ENCODE measurements around the gene SCN2B. TPM values are rescaled to one million over a fixed set of nuclear protein-coding genes. Genes with fewer than 3 reads are reported as not detected.

SCN2B gene
- 1 to 10 TPM in 1 of 6 donors, under 1 TPM in 3, not detected in 2; 0.22 to 2.4 (median 0.32) TPM for total RNA-seq

- Histone ChIP-seq H3K4me1 (peaks cover 6 to 21% (median 15%) of the 10 kb centered on the region in 4 donors), H3K27ac (peak within 1 kb of the TSS in 2 of 4 donors; percentile 23 to 26), H3K36me3 (no peaks in the 10 kb centered on the region), H3K27me3 (peaks cover 0 to 2% (median 0%) of the 10 kb centered on the region in 4 donors), H3K4me3 (peak within 1 kb of the TSS in 3 of 4 donors; percentile 23 to 36 (median 33)), H3K9me3 (no peaks in the 10 kb centered on the region)
- ATAC-seq (ENCODE audit: low FRiP score in 2 of 2) (peak in 1 of 2 donors; percentile 43), DNase-seq (no peak)
- no peak for TF ChIP-seq POLR2AphosphoS5 (IDR thresholded peaks at IDR 0.05)
- TF ChIP-seq EP300 (IDR thresholded peaks at IDR 0.05), result no peak
- TF ChIP-seq POLR2A (IDR thresholded peaks at IDR 0.05), result no peak
- WGBS, 2 donors, result 28 to 39% methylated on average over 14 of the region's 14 CpGs
Measured at GRCh38 chr11:118175993-118176777, at the start of gene SCN2B. TSS of gene SCN2B (minus strand) at chr11:118176639. CDS start at chr11:118176431, 208 bp downstream.

GRCh38 chr11:118224511-118225188 is 48.2 kb upstream of the SCN2B start, which contains the start of gene JAML:
TSS of gene JAML (minus strand) at chr11:118225011. CDS start at chr11:118214866, 10,145 bp downstream.
- Histone ChIP-seq H3K27me3 (no peaks in the 10 kb centered on the region), H3K4me1 (peaks cover 5 to 15% (median 14%) of the 10 kb centered on the region in 4 donors), H3K27ac (peak within 1 kb of the TSS; percentile 30 to 79 (median 62)), H3K4me3 (peak within 1 kb of the TSS in 3 of 4 donors; percentile 17 to 44 (median 27)), H3K36me3 (peaks cover 0 to 3% (median 0%) of the 10 kb centered on the region in 4 donors), H3K9me3 (no peaks in the 10 kb centered on the region)
- TF ChIP-seq POLR2A (IDR thresholded peaks at IDR 0.05) (peak in 1 of 4 donors; percentile 67), CTCF (IDR thresholded peaks at IDR 0.05) (no peak), POLR2AphosphoS5 (IDR thresholded peaks at IDR 0.05) (peak; percentile 18 to 19), EP300 (IDR thresholded peaks at IDR 0.05) (no peak)
- ATAC-seq (ENCODE audit: low FRiP score in 2 of 2) (peak; percentile 68 to 71), DNase-seq (no peak)
- 47 to 62% methylated on average over 6 of the region's 6 CpGs for WGBS, 2 donors

- no peaks in the 10 kb centered on the region for H3K9me3 ChIP-seq
- H3K4me3 ChIP-seq, result peak overlapping the region in 3 of 4 donors; percentile 17 to 44 (median 27)
- peak overlapping the region; percentile 30 to 79 (median 62) for H3K27ac ChIP-seq
- peaks cover 0 to 15% (median 9%) of the 10 kb centered on the region in 4 donors for H3K4me1 ChIP-seq
- no peaks in the 10 kb centered on the region for H3K27me3 ChIP-seq
- no peak for TF ChIP-seq CTCF (IDR thresholded peaks at IDR 0.05)
- no peak for TF ChIP-seq EP300 (IDR thresholded peaks at IDR 0.05)
- TF ChIP-seq POLR2AphosphoS5 (IDR thresholded peaks at IDR 0.05), result no peak
- peak in 1 of 4 donors; percentile 22 for TF ChIP-seq POLR2A (IDR thresholded peaks at IDR 0.05)
- ATAC-seq (ENCODE audit: low FRiP score in 2 of 2) (peak; percentile 12 to 23), DNase-seq (no peak)
- WGBS, 2 donors, result 69 to 88% methylated on average over 6 of the region's 6 CpGs
- no peaks in the 10 kb centered on the region for H3K36me3 ChIP-seq
Measured at GRCh38 chr11:118223992-118224391, 47.6 kb upstream of the SCN2B start.

GRCh38 chr11:118223570-118223969 is 47.1 kb upstream of the SCN2B start:
- Histone ChIP-seq H3K36me3 (no peaks in the 10 kb centered on the region), H3K4me1 (peaks cover 0 to 15% (median 9%) of the 10 kb centered on the region in 4 donors), H3K27ac (peak overlapping the region; percentile 30 to 79 (median 62)), H3K27me3 (no peaks in the 10 kb centered on the region), H3K4me3 (peak overlapping the region in 3 of 4 donors; percentile 17 to 44 (median 27)), H3K9me3 (no peaks in the 10 kb centered on the region)
- 61 to 62% methylated on average over 2 of the region's 2 CpGs for WGBS, 2 donors
- TF ChIP-seq POLR2A (IDR thresholded peaks at IDR 0.05) (no peak), CTCF (IDR thresholded peaks at IDR 0.05) (no peak), POLR2AphosphoS5 (IDR thresholded peaks at IDR 0.05) (no peak), EP300 (IDR thresholded peaks at IDR 0.05) (no peak)
- no peak for DNase-seq
- ATAC-seq (ENCODE audit: low FRiP score in 2 of 2), result no peak

- TF ChIP-seq EP300 (IDR thresholded peaks at IDR 0.05) (no peak), CTCF (IDR thresholded peaks at IDR 0.05) (no peak), POLR2A (IDR thresholded peaks at IDR 0.05) (no peak), POLR2AphosphoS5 (IDR thresholded peaks at IDR 0.05) (no peak)
- Histone ChIP-seq H3K4me3 (peak overlapping the region in 1 of 4 donors; percentile 44), H3K4me1 (peaks cover 0 to 19% (median 7%) of the 10 kb centered on the region in 4 donors), H3K36me3 (no peaks in the 10 kb centered on the region), H3K27ac (no peak overlapping the region), H3K9me3 (no peaks in the 10 kb centered on the region), H3K27me3 (no peaks in the 10 kb centered on the region)
- 62 to 66% methylated on average over 4 of the region's 4 CpGs for WGBS, 2 donors
- DNase-seq, result no peak
- ATAC-seq (ENCODE audit: low FRiP score in 2 of 2), result no peak
Measured at GRCh38 chr11:118222437-118222836, 46.0 kb upstream of the SCN2B start.

Data from upper lobe of left lung (tissue), 6 donors.